Activated CD4-positive, alpha-beta T cell treated with anti-CD3 and anti-CD28 coated beads for 4 hours (primary cell): ENCODE results near the gene SLC25A26.
"Not testable (repeated sequence)": the region's sequence is repeated elsewhere in the genome, so short reads cannot be mapped to it uniquely, and the experiment has no call there.

Source experiments
- DNase-seq, 2 donors: peaks; one replicate each; pipeline ENCODE4 v3.0.0-alpha.2; 2020

The SLC25A26 gene

GRCh38 chr3:66414846-66415245 is 194.0 kb downstream of the SLC25A26 start:
- no peak for DNase-seq

DNA sequence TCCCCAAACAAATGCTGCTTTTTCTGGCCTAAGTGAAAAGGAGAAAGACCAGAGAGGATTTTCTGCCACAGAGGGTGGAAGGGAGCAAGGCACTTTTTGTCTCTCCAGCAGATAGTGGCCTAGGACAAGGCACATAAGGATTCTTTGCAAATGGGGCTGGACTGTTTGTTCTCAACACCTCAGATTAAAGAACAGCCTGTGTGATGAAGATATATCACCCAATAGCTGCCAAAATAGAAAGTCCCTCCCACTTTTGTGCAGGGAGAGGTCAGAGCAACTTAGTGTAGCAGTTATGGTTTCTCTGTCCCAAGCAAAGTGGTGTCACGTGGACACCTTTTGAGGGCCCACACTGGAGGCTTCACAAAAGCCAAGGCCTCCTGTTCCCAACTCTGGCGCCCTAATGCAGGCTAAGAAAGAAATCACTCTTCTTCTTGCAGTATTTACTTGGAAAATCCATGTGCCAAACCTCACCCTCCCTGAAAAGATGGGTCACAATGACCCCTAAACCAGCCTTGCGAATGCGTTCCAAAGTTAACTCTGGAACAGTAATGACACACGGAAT is 195.1 kb downstream of the SLC25A26 start:
- DNase-seq: no peak

DNA sequence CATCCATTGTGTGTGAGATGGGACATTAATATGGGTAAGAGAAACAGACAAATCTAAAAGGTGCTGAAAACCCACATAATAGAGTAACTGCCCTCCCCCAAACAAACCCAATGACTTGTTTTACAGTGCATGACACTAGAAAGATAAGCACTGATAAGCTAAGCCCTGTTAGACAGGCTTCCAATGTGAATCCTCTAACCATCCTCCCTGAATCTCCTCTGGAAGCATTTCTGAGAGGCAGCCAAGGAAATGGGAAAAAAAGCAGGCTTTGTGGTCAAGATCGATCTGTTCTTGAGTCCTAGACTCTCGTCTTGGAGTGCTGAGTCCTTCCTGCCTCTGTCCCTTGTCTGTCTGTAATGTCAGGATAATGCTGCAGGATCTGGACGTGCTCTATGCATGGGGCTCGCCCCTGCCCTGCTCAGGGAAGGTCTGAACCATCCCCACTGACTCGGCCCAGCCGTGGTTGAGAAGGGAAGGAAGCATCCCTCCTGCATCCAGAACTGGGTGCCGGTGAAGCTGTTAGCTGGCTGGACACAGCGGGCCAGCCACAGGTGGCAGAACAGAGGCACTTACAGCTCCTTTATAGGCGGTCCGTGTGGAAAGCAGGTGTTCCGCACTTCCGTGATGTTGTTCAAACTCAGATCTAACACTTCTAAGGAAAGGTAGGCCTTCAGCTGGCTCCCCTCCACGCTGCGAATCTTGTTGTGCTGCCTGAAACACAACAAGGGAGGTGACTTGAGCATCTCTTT is 195.9 kb downstream of the SLC25A26 start:
- DNase-seq: no peak

- DNase-seq: no peak
Measured at GRCh38 chr3:66418475-66418931, 197.7 kb downstream of the SLC25A26 start.

DNA sequence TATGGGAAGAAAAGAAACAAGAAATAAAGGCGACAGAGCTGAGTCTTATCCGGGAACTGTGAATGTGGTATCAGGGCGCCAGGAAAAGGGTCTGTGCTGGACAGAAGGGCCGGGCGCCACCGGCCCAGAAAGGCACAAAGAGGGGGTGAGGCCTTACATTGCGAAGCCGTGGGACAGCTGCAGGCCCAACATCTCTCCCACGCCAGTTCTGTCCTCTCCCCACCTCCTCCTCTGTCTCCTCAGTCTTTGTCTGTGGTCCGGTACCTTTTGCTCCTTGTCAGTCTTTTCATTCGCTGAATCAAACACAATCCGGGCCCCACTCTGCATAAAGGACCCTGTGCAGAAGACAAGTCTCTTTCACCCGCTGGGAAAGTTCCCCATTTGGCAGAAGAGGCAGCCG is 198.2 kb downstream of the SLC25A26 start:
- DNase-seq: no peak

DNA sequence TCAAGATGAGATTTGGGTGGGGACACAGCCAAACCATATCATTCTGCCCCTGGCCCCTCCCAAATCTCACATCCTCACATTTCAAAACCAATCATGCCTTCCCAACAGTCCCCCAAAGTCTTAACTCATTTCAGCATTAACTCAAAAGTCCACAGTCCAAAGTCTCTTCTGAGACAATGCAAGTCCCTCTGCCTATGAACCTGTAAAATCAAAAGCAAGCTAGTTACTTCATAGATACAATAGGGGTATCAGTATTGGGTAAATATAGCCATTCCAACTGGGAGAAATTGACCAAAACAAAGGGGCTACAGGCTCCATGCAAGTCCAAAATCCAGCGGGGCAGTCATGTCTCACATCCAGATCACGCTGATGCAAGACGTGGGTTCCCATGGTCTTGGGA is 200.3 kb downstream of the SLC25A26 start:
- not testable (repeated sequence) for DNase-seq

- DNase-seq: not testable (repeated sequence)
Measured at GRCh38 chr3:66421893-66422292, 201.1 kb downstream of the SLC25A26 start.

GRCh38 chr3:66423791-66424190 is 203.0 kb downstream of the SLC25A26 start:
- DNase-seq: no peak

GRCh38 chr3:66425032-66425431 is 204.2 kb downstream of the SLC25A26 start:
- no peak for DNase-seq

GRCh38 chr3:66425576-66426114 is 204.8 kb downstream of the SLC25A26 start:
- no peak for DNase-seq

DNA sequence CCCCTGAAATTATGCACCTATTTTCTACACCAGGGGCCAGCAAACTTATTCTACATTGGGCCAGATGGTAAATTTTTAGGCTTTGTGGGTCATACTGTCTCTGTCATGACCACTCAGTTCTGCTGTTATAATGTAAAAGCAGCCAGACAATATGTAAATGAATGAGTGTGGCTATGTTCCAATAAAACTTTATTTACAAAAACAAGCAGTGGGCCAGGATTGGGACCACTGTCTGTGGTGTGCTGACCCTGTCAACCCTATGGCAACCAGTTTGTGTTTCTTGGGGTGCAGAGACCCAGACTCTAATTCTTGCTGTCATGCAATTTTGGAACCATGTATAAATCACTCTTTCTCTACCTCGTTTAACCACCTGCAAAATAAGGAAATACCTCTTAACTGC is 205.3 kb downstream of the SLC25A26 start:
- no peak for DNase-seq

GRCh38 chr3:66427352-66427751 is 206.6 kb downstream of the SLC25A26 start:
- DNase-seq: no peak

- DNase-seq: no peak
Measured at GRCh38 chr3:66427951-66428474, 207.2 kb downstream of the SLC25A26 start.
